Coronary artery (tissue), 2 donors: ENCODE data around the gene SLC24A5.

Experiments
- DNase-seq: peaks from one replicate; pipeline ENCODE4 v3.0.0-alpha.2; 2017; ENCODE audit warnings: low spot score
- H3K27ac ChIP-seq, 2 donors: fragments of 200-600 bp; sonication (generic); one replicate each; pipeline ENCODE4 v1.5.1; 2016 to 2019
- H3K4me3 ChIP-seq: fragments of 200-600 bp; sonication (generic); 2 replicates; pipeline ENCODE4 v1.5.1; 2016; ENCODE audit warnings: mild to moderate bottlenecking, moderate library complexity
- CTCF ChIP-seq: fragments of 200-600 bp; sonication (generic); IDR thresholded peaks from one replicate; pipeline ENCODE4 v1.5.1; 2019; ENCODE audit warnings: antibody characterized with exemption

Gene SLC24A5

GRCh38 chr15:48120745-48121144 lies at the start of gene SLC24A5:
TSS of gene SLC24A5 (plus strand) at chr15:48120990. CDS start at chr15:48121045, 55 bp downstream.
- Histone ChIP-seq H3K27ac (no peak within 1 kb of the TSS), H3K4me3 (no peak within 1 kb of the TSS)
- DNase-seq, result no peak
- no peak for TF ChIP-seq CTCF

GRCh38 chr15:48072941-48073340 lies 47.8 kb upstream of the SLC24A5 start:
- Histone ChIP-seq H3K4me3 (no peak overlapping the region), H3K27ac (no peak overlapping the region)
- DNase-seq, result no peak
- TF ChIP-seq CTCF, result no peak

- H3K4me3 ChIP-seq, result no peak overlapping the region
- H3K27ac ChIP-seq, result no peak overlapping the region
- no peak for DNase-seq
Observed at GRCh38 chr15:48073881-48074280, 46.9 kb upstream of the SLC24A5 start.

DNA sequence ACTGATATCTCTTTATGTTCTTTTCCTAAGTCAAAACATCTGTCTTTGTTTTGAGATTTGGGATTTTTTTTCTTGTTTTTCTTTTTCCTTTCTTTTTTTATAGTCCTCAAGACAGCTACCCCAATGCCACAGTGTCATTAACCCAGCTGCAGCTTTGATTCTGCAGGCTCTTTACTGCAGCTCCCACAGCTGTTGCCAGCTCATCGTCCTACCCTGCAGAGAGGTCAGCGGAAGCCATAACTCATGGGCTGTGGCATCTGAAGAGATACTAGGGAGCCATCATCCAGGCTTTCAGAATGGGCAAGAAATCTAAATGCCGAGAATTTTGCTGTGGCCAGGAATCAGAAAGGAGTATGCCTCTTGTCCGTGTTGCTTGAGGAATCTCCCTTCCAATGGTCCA lies 44.3 kb upstream of the SLC24A5 start:
- no peak overlapping the region for H3K4me3 ChIP-seq
- no peak overlapping the region for H3K27ac ChIP-seq
- TF ChIP-seq CTCF, result no peak
- no peak for DNase-seq

More at GRCh38 chr15:48073881-48074280, 46.9 kb upstream of the SLC24A5 start:
- TF ChIP-seq CTCF, result no peak

DNA sequence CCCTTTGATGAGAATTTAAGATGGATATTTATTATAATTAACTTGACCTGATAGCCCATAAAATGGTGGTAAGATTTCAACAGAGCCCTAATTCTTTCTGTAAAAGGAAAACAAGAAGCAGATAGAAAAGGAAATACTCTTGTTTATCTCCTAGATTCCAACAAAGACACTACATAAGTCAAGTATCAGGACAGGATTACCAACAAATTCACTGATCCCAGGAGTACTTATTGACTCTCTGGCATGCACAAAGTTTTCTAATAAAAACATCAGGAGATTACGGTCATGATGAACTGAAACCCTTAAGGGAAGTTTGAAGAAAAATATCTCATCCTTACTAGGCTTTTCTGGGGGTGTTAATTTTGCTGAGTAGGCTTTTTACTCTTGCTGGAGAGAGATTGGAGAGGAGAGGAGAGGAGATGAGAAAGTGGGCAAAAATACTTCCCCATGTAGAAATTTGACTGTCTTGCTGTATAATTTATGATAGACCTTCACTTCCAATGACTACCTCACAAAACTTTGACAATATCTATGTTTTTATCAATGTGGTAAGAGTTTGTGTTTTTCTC lies 43.1 kb upstream of the SLC24A5 start:
- Histone ChIP-seq H3K27ac (no peak overlapping the region), H3K4me3 (no peak overlapping the region)
- no peak for DNase-seq
- TF ChIP-seq CTCF, result no peak

- TF ChIP-seq CTCF, result no peak
- no peak overlapping the region for H3K27ac ChIP-seq
- DNase-seq, result no peak
- no peak overlapping the region for H3K4me3 ChIP-seq
Observed at GRCh38 chr15:48084759-48085590, 35.8 kb upstream of the SLC24A5 start.

DNA sequence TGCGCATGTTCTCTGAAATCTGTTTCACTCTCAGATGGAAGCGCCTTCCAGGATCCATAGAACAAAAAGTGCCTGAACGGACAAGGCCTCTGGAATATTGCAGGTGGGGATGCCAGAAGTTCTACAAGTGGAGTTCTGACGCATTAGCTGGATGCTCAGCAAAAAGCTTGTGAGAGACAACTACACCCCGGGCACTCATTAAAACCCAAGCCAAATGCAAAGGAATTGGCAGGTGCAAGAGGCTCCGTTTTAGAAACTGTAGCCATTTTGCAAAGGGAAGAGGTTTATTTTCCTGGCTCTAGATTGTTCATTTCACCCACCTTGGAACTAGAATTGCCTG lies 35.2 kb upstream of the SLC24A5 start:
- no peak for TF ChIP-seq CTCF
- Histone ChIP-seq H3K27ac (no peak overlapping the region), H3K4me3 (no peak overlapping the region)
- no peak for DNase-seq
